HEK293 (cell line): Measurements from ENCODE around the gene LZTFL1.

ENCODE experiments used
- CTCF ChIP-seq: fragments of 450-650 bp; formaldehyde crosslinking; IDR thresholded peaks from 2 replicates; pipeline ENCODE4 v1.5.1; 2016; ENCODE audit warnings: missing biosample characterization, missing genetic modification characterization
- ELK4 ChIP-seq: IDR thresholded peaks from 2 replicates; pipeline ENCODE4 v1.6.1; 2011; ENCODE audit warnings: mild to moderate bottlenecking, low read depth, low read length, borderline replicate concordance
- HOXA7 ChIP-seq: sonication (generic); formaldehyde crosslinking; IDR thresholded peaks from 2 replicates; pipeline ENCODE4 v1.8.1; 2022; ENCODE audit warnings: missing genetic modification reagents, borderline replicate concordance
- KLF16 ChIP-seq: fragments of 450-650 bp; formaldehyde crosslinking; IDR thresholded peaks from 2 replicates; pipeline ENCODE4 v1.5.1; 2017; ENCODE audit warnings: missing biosample characterization, missing genetic modification characterization
- ZBTB1 ChIP-seq: fragments of 450-650 bp; formaldehyde crosslinking; IDR thresholded peaks from 2 replicates; pipeline ENCODE4 v1.5.1; 2016; ENCODE audit warnings: missing biosample characterization, missing genetic modification characterization
- ZNF175 ChIP-seq: fragments of 450-650 bp; formaldehyde crosslinking; IDR thresholded peaks from 2 replicates; pipeline ENCODE4 v1.5.1; 2016; ENCODE audit warnings: missing biosample characterization, missing genetic modification characterization
- ZNF24 ChIP-seq: fragments of 450-650 bp; formaldehyde crosslinking; IDR thresholded peaks from 2 replicates; pipeline ENCODE4 v1.5.1; 2016; ENCODE audit warnings: missing biosample characterization, missing genetic modification characterization
- ZNF341 ChIP-seq: fragments of 450-650 bp; formaldehyde crosslinking; IDR thresholded peaks from 2 replicates; pipeline ENCODE4; 2016; ENCODE audit warnings: low read depth, missing biosample characterization, missing genetic modification characterization
- ZNF610 ChIP-seq: fragments of 450-650 bp; formaldehyde crosslinking; IDR thresholded peaks from 2 replicates; pipeline ENCODE4 v1.5.1; 2016; ENCODE audit warnings: missing biosample characterization, missing genetic modification characterization, borderline replicate concordance

- no peak for TF ChIP-seq CTCF
- no peak for TF ChIP-seq KLF16 (tag by site-specific recombination)
- TF ChIP-seq ZBTB1 (tag by site-specific recombination): no peak
- TF ChIP-seq ZNF24: no peak
- TF ChIP-seq ZNF610 (tag by site-specific recombination): no peak
- no peak for TF ChIP-seq ZNF341 (tag by site-specific recombination)
- TF ChIP-seq ZNF175 (tag by site-specific recombination): no peak
- TF ChIP-seq ELK4: no peak
- no peak for TF ChIP-seq HOXA7 (CRISPR knock-in tag)
Measured at GRCh38 chr3:45889337-45889736, 47.4 kb upstream of the LZTFL1 start.
